Muscle layer of duodenum (tissue), 2 donors: ENCODE data around the gene GP2.

Experiments
- H3K27ac ChIP-seq: one replicate; pipeline ENCODE4 v1.7.0; 2013; ENCODE audit warnings: mild to moderate bottlenecking, low read length
- H3K27me3 ChIP-seq: one replicate; pipeline ENCODE4 v1.7.0; 2013; ENCODE audit warnings: low read depth, mild to moderate bottlenecking, control low read depth, low read length
- H3K36me3 ChIP-seq, 2 donors: one replicate each; pipeline ENCODE4 v1.7.0; 2013; ENCODE audit warnings: low read length in 2 of 2, control low read depth in 1 of 2, mild to moderate bottlenecking in 1 of 2; ENCODE audit not compliant: insufficient read depth in 2 of 2, control insufficient read depth in 1 of 2
- H3K4me1 ChIP-seq, 2 donors: one replicate each; pipeline ENCODE4 v1.7.0; 2013; ENCODE audit warnings: low read length in 2 of 2, mild to moderate bottlenecking in 2 of 2, control low read depth in 1 of 2, moderate library complexity in 1 of 2; ENCODE audit not compliant: insufficient read depth in 2 of 2, control insufficient read depth in 1 of 2
- H3K4me3 ChIP-seq, 2 donors: one replicate each; pipeline ENCODE4 v1.7.0; 2013; ENCODE audit warnings: low read length in 2 of 2, low read depth in 1 of 2, mild to moderate bottlenecking in 1 of 2
- H3K9me3 ChIP-seq, 2 donors: one replicate each; pipeline ENCODE4 v1.7.0; 2013; ENCODE audit warnings: low read length in 2 of 2, control low read depth in 1 of 2, mild to moderate bottlenecking in 1 of 2; ENCODE audit not compliant: control insufficient read depth in 1 of 2
- donor health status: healthy.

GP2 gene

GRCh38 chr16:20347666-20348364 is 20.5 kb upstream of the GP2 start:
- Histone ChIP-seq H3K4me1 (no peaks in the 10 kb centered on the region), H3K4me3 (no peak overlapping the region), H3K36me3 (no peaks in the 10 kb centered on the region), H3K9me3 (no peaks in the 10 kb centered on the region), H3K27me3 (peaks cover 3% of the 10 kb centered on the region), H3K27ac (no peak overlapping the region)

- peaks cover 3% of the 10 kb centered on the region for H3K27me3 ChIP-seq
- H3K36me3 ChIP-seq, result no peaks in the 10 kb centered on the region
- no peaks in the 10 kb centered on the region for H3K4me1 ChIP-seq
- no peaks in the 10 kb centered on the region for H3K9me3 ChIP-seq
- no peak overlapping the region for H3K4me3 ChIP-seq
- H3K27ac ChIP-seq, result no peak overlapping the region
Observed at GRCh38 chr16:20344611-20345010, 17.3 kb upstream of the GP2 start.

- Histone ChIP-seq H3K4me3 (no peak overlapping the region), H3K9me3 (no peaks in the 10 kb centered on the region), H3K27me3 (no peaks in the 10 kb centered on the region), H3K36me3 (no peaks in the 10 kb centered on the region), H3K4me1 (no peaks in the 10 kb centered on the region), H3K27ac (no peak overlapping the region)
Observed at GRCh38 chr16:20339744-20340143, 12.4 kb upstream of the GP2 start.

- H3K27ac ChIP-seq, result no peak overlapping the region
- H3K9me3 ChIP-seq, result no peaks in the 10 kb centered on the region
- no peaks in the 10 kb centered on the region for H3K36me3 ChIP-seq
- H3K27me3 ChIP-seq, result no peaks in the 10 kb centered on the region
- no peak overlapping the region for H3K4me3 ChIP-seq
- no peaks in the 10 kb centered on the region for H3K4me1 ChIP-seq
Observed at GRCh38 chr16:20336955-20337354, 9.6 kb upstream of the GP2 start.

GRCh38 chr16:20334396-20334795 is 7.1 kb upstream of the GP2 start:
- no peaks in the 10 kb centered on the region for H3K36me3 ChIP-seq
- no peak overlapping the region for H3K4me3 ChIP-seq
- H3K9me3 ChIP-seq, result no peaks in the 10 kb centered on the region
- no peaks in the 10 kb centered on the region for H3K27me3 ChIP-seq
- H3K4me1 ChIP-seq, result no peaks in the 10 kb centered on the region
- H3K27ac ChIP-seq, result no peak overlapping the region

GRCh38 chr16:20333120-20333519 is 5.8 kb upstream of the GP2 start:
- Histone ChIP-seq H3K27me3 (no peaks in the 10 kb centered on the region), H3K4me3 (no peak overlapping the region), H3K9me3 (no peaks in the 10 kb centered on the region), H3K27ac (no peak overlapping the region), H3K36me3 (no peaks in the 10 kb centered on the region), H3K4me1 (no peaks in the 10 kb centered on the region)

- Histone ChIP-seq H3K4me3 (no peak overlapping the region), H3K36me3 (no peaks in the 10 kb centered on the region), H3K4me1 (no peaks in the 10 kb centered on the region), H3K27me3 (no peaks in the 10 kb centered on the region), H3K27ac (no peak overlapping the region), H3K9me3 (no peaks in the 10 kb centered on the region)
Observed at GRCh38 chr16:20332411-20332810, 5.1 kb upstream of the GP2 start.

- Histone ChIP-seq H3K27me3 (no peaks in the 10 kb centered on the region), H3K9me3 (no peaks in the 10 kb centered on the region), H3K27ac (no peak overlapping the region), H3K36me3 (no peaks in the 10 kb centered on the region), H3K4me3 (no peak overlapping the region), H3K4me1 (no peaks in the 10 kb centered on the region)
Observed at GRCh38 chr16:20331635-20332034, 4.3 kb upstream of the GP2 start.

GRCh38 chr16:20329392-20330138 is 2.3 kb upstream of the GP2 start:
- Histone ChIP-seq H3K4me1 (no peaks in the 10 kb centered on the region), H3K4me3 (no peak overlapping the region), H3K27ac (no peak overlapping the region), H3K9me3 (no peaks in the 10 kb centered on the region), H3K36me3 (no peaks in the 10 kb centered on the region), H3K27me3 (no peaks in the 10 kb centered on the region)

- Histone ChIP-seq H3K36me3 (no peaks in the 10 kb centered on the region), H3K4me3 (peak overlapping the region in 1 of 2 donors; percentile 12), H3K27ac (peak overlapping the region; percentile 11), H3K4me1 (no peaks in the 10 kb centered on the region), H3K27me3 (no peaks in the 10 kb centered on the region), H3K9me3 (no peaks in the 10 kb centered on the region)
Observed at GRCh38 chr16:20326321-20326720, 992 bp downstream of the GP2 start.

- Histone ChIP-seq H3K36me3 (no peaks in the 10 kb centered on the region), H3K9me3 (no peaks in the 10 kb centered on the region), H3K27me3 (no peaks in the 10 kb centered on the region), H3K27ac (no peak overlapping the region), H3K4me1 (no peaks in the 10 kb centered on the region), H3K4me3 (no peak overlapping the region)
Observed at GRCh38 chr16:20325005-20325404, 2.3 kb downstream of the GP2 start.
